ENCODE data around the gene CDH11. TPM values are rescaled to one million over a fixed set of nuclear protein-coding genes. Genes with fewer than 3 reads are reported as not detected.

CDH11 gene
- total and polyA plus RNA-seq, 2 of the 4 experiments (the other 2 are of a cell fraction) = 266 to 601 TPM

- Histone ChIP-seq H2BK120ac (ENCODE audit: low read depth, low read length) (no peak overlapping the region), H2AK9ac (replicated peaks; ENCODE audit: low read depth, low read length, poor library complexity) (no peak overlapping the region), H3K9me3 (ENCODE audit: control insufficient read depth, insufficient read depth, low read length) (no peaks in the 10 kb centered on the region), H4K20me1 (ENCODE audit: insufficient read depth, low read length) (no peaks in the 10 kb centered on the region), H4K5ac (ENCODE audit: low read depth, low read length) (no peak overlapping the region), H3K36me3 (ENCODE audit: control insufficient read depth, insufficient read depth, low read length) (no peaks in the 10 kb centered on the region), H3K4me1 (ENCODE audit: control insufficient read depth, insufficient read depth, low read length) (no peaks in the 10 kb centered on the region), H3K9me1 (ENCODE audit: insufficient read depth, low read length) (no peaks in the 10 kb centered on the region), H3K27ac (ENCODE audit: insufficient read depth, low read length) (no peak overlapping the region), H3K4me3 (ENCODE audit: insufficient read depth, low read depth, low read length) (no peak overlapping the region), H3K56ac (ENCODE audit: extremely low read depth, insufficient read depth, low read length) (no peak overlapping the region), H2AK5ac (ENCODE audit: low read depth, low read length) (no peak overlapping the region), H3K14ac (replicated peaks; ENCODE audit: low read depth, low read length) (no peak overlapping the region), H3K27me3 (ENCODE audit: control insufficient read depth, insufficient read depth, low read length) (peaks cover 4% of the 10 kb centered on the region; the same call in 1 of the 2 replicates), H3K18ac (ENCODE audit: low read depth, low read length) (no peak overlapping the region), H2BK20ac (ENCODE audit: low read depth, low read length) (no peak overlapping the region), H3K23ac (ENCODE audit: low read depth, low read length) (no peak overlapping the region), H3K4ac (ENCODE audit: low read depth, low read length) (no peak overlapping the region), H2BK5ac (ENCODE audit: low read depth, low read length, poor library complexity, severe bottlenecking) (no peak overlapping the region), H4K8ac (ENCODE audit: low read depth in 2 of 2, low read length in 2 of 2) (no peak overlapping the region), H2BK15ac (ENCODE audit: low read depth, low read length) (no peak overlapping the region), H3K79me1 (ENCODE audit: low read depth in 1 of 2, low read length in 2 of 2) (no peaks in the 10 kb centered on the region), H2AFZ (replicated peaks; ENCODE audit: low read length, poor library complexity) (no peak overlapping the region), H3K4me2 (ENCODE audit: low read depth, low read length) (no peak overlapping the region), H4K91ac (ENCODE audit: insufficient read depth, low read depth, low read length) (no peak overlapping the region), H3K9ac (ENCODE audit: low read depth, low read length) (no peak overlapping the region)
- no TSS peak for BruUV-seq (replicated peaks)
- dilution Hi-C loops (cut with HindIII; ENCODE audit: low sequenced_read_pairs, unreplicated experiment) (no loop called here), intact Hi-C loops (cut with micrococcal nuclease) (no loop called here), in situ Hi-C loops (cut with MboI; ENCODE audit: low sequenced_read_pairs) (no loop called here)
- ATAC-seq (ENCODE audit: low read depth) (no peak), DNase-seq (no peak)
- CTCF ChIA-PET = no interaction called here
- TF ChIP-seq ELK1 (IDR thresholded peaks at IDR 0.05; ENCODE audit: borderline replicate concordance, low read depth, low read length) (no peak), RAD21 (IDR thresholded peaks at IDR 0.05; ENCODE audit: low read length) (no peak), CHD1 (IDR thresholded peaks at IDR 0.05; ENCODE audit: low read depth, low read length) (no peak), BHLHE40 (IDR thresholded peaks at IDR 0.05; ENCODE audit: low read depth, low read length) (no peak), SMC3 (IDR thresholded peaks at IDR 0.05; ENCODE audit: low read depth, low read length) (no peak), POLR2A (IDR thresholded peaks at IDR 0.05; ENCODE audit: low read depth, low read length) (no peak), MAFK (IDR thresholded peaks at IDR 0.05; ENCODE audit: low read depth, low read length) (no peak), NFE2L2 (IDR thresholded peaks at IDR 0.05; ENCODE audit: low read depth, low read length) (no peak), RCOR1 (IDR thresholded peaks at IDR 0.05; ENCODE audit: insufficient replicate concordance, low read length) (no peak), USF2 (IDR thresholded peaks at IDR 0.05; ENCODE audit: low read depth, low read length) (no peak), MXI1 (IDR thresholded peaks at IDR 0.05; ENCODE audit: borderline replicate concordance, low read depth, low read length) (no peak), MAZ (IDR thresholded peaks at IDR 0.05; ENCODE audit: borderline replicate concordance, low read depth, low read length) (no peak), CTCF (conservative IDR thresholded peaks at IDR 0.05; ENCODE audit: low read depth, low read length) (no peak)
- POLR2A ChIA-PET (ENCODE audit: unreplicated experiment) = no interaction called here
- WGBS, 2 experiments (ENCODE audit: extremely low coverage in 2 of 2, insufficient read length in 1 of 2) = no CpG with 5 or more reads among the region's 3 CpGs
Measured at GRCh38 chr16:65154321-65154720, 32.5 kb upstream of the CDH11 start.
